Suprapubic skin (tissue), 4 donors: ENCODE results near the gene INSL3. TPM values are rescaled to one million over a fixed set of nuclear protein-coding genes. Genes with fewer than 3 reads are reported as not detected.

Source experiments
- DNase-seq, 2 donors: peaks; one replicate each; pipeline ENCODE4 v3.0.0-alpha.2; 2019; ENCODE audit warnings: low spot score in 2 of 2
- H3K27ac ChIP-seq: fragments of 200-600 bp; sonication (generic); one replicate; pipeline ENCODE4 v1.5.1; 2019
- H3K27me3 ChIP-seq: fragments of 200-600 bp; sonication (generic); one replicate; pipeline ENCODE4 v1.5.1; 2019
- H3K36me3 ChIP-seq: fragments of 200-600 bp; sonication (generic); one replicate; pipeline ENCODE4 v1.5.1; 2019
- H3K4me1 ChIP-seq: fragments of 200-600 bp; sonication (generic); one replicate; pipeline ENCODE4 v1.5.1; 2019
- H3K4me3 ChIP-seq: fragments of 200-600 bp; sonication (generic); one replicate; pipeline ENCODE4 v1.5.1; 2019; ENCODE audit warnings: mild to moderate bottlenecking
- H3K9me3 ChIP-seq: fragments of 200-600 bp; sonication (generic); one replicate; pipeline ENCODE4 v1.5.1; 2019
- CTCF ChIP-seq, 2 donors: fragments of 200-600 bp in 1 of 2; fragments of 450-650 bp in 1 of 2; sonication (generic) in 1 of 2; IDR thresholded peaks; one replicate each; pipeline ENCODE4 v1.5.1; 2016 to 2019; ENCODE audit warnings: antibody characterized with exemption in 2 of 2, mild to moderate bottlenecking in 1 of 2, moderate library complexity in 1 of 2
- EP300 ChIP-seq: sonication (generic); formaldehyde crosslinking; IDR thresholded peaks from one replicate; pipeline ENCODE4 v1.6.1; 2017; ENCODE audit warnings: antibody characterized with exemption
- POLR2A ChIP-seq, 2 donors: fragments of 450-650 bp; IDR thresholded peaks; one replicate each; pipeline ENCODE4 v1.6.1; 2017; ENCODE audit warnings: antibody characterized with exemption in 2 of 2, mild to moderate bottlenecking in 2 of 2, moderate library complexity in 2 of 2
- POLR2AphosphoS5 ChIP-seq, 3 donors: sonication (generic); formaldehyde crosslinking; IDR thresholded peaks; one replicate each; pipeline ENCODE4 v1.6.1; 2017; ENCODE audit warnings: antibody characterized with exemption in 3 of 3
- WGBS: methylation state at CpG from one replicate; pipeline ENCODE4 v1.1.5; 2018; 5-methylcytosine and 5-hydroxymethylcytosine counted together
- total RNA-seq, 4 donors: library from RNA; depleted of rRNA; stranded (reverse); fragments of >200 nt; gene quantifications; one replicate each; pipeline ENCODE4 v1.1.0, GENCODE V29; 2016

Gene INSL3
- total RNA-seq, 4 donors from 2014 or later = not detected

- DNase-seq = peak in 1 of 2 donors; percentile 77
These were observed 20.7 kb upstream of the INSL3 start for GRCh38 chr19:17841810-17842662.

GRCh38 chr19:17841371-17841809, 20.1 kb upstream of the INSL3 start:
- Histone ChIP-seq H3K27ac (no peak overlapping the region), H3K27me3 (peaks cover 20% of the 10 kb centered on the region), H3K9me3 (no peaks in the 10 kb centered on the region), H3K4me1 (peaks cover 14% of the 10 kb centered on the region), H3K36me3 (peaks cover 4% of the 10 kb centered on the region), H3K4me3 (peak overlapping the region; percentile 26)
- TF ChIP-seq CTCF (IDR thresholded peaks at IDR 0.05) = no peak
- TF ChIP-seq EP300 = no peak
- no peak for TF ChIP-seq POLR2A (IDR thresholded peaks at IDR 0.05)
- no peak for TF ChIP-seq POLR2AphosphoS5 (IDR thresholded peaks at IDR 0.05)
- 44% methylated on average over 15 of the region's 30 CpGs for WGBS
- DNase-seq = peak in 1 of 2 donors; percentile 61

More at GRCh38 chr19:17841810-17842662, 20.7 kb upstream of the INSL3 start:
- no peak overlapping the region for H3K27ac ChIP-seq
- no peak for TF ChIP-seq POLR2A (IDR thresholded peaks at IDR 0.05)
- TF ChIP-seq EP300 = no peak
- TF ChIP-seq CTCF (IDR thresholded peaks at IDR 0.05) = no peak
- no peak for TF ChIP-seq POLR2AphosphoS5 (IDR thresholded peaks at IDR 0.05)
- H3K36me3 ChIP-seq = peaks cover 4% of the 10 kb centered on the region
- peaks cover 15% of the 10 kb centered on the region for H3K4me1 ChIP-seq
- WGBS = 18% methylated on average over 32 of the region's 56 CpGs
- peaks cover 20% of the 10 kb centered on the region for H3K27me3 ChIP-seq
- peak overlapping the region; percentile 26 for H3K4me3 ChIP-seq
- no peaks in the 10 kb centered on the region for H3K9me3 ChIP-seq

- TF ChIP-seq CTCF (IDR thresholded peaks at IDR 0.05) = no peak
- TF ChIP-seq POLR2AphosphoS5 (IDR thresholded peaks at IDR 0.05) = no peak
- TF ChIP-seq EP300 = no peak
- TF ChIP-seq POLR2A (IDR thresholded peaks at IDR 0.05) = no peak
- peaks cover 14% of the 10 kb centered on the region for H3K4me1 ChIP-seq
- H3K27me3 ChIP-seq = peaks cover 20% of the 10 kb centered on the region
- H3K9me3 ChIP-seq = no peaks in the 10 kb centered on the region
- peaks cover 4% of the 10 kb centered on the region for H3K36me3 ChIP-seq
- no peak overlapping the region for H3K27ac ChIP-seq
- H3K4me3 ChIP-seq = no peak overlapping the region
- DNase-seq = no peak
- 90% methylated on average over 6 of the region's 6 CpGs for WGBS
These were observed 18.7 kb upstream of the INSL3 start for GRCh38 chr19:17840019-17840418.

- DNase-seq = no peak
These were observed 16.7 kb upstream of the INSL3 start for GRCh38 chr19:17837972-17838371.

GRCh38 chr19:17836530-17836929, 15.2 kb upstream of the INSL3 start:
- Histone ChIP-seq H3K27me3 (peaks cover 7% of the 10 kb centered on the region), H3K4me1 (peaks cover 2% of the 10 kb centered on the region), H3K9me3 (no peaks in the 10 kb centered on the region), H3K27ac (no peak overlapping the region), H3K4me3 (no peak overlapping the region), H3K36me3 (peaks cover 4% of the 10 kb centered on the region)
- 69% methylated on average over 4 of the region's 4 CpGs for WGBS
- TF ChIP-seq CTCF (IDR thresholded peaks at IDR 0.05) (no peak), POLR2A (IDR thresholded peaks at IDR 0.05) (no peak), POLR2AphosphoS5 (IDR thresholded peaks at IDR 0.05) (no peak), EP300 (no peak)
- no peak for DNase-seq

More at GRCh38 chr19:17837972-17838371, 16.7 kb upstream of the INSL3 start:
- Histone ChIP-seq H3K27me3 (peaks cover 19% of the 10 kb centered on the region), H3K4me3 (no peak overlapping the region), H3K4me1 (peaks cover 14% of the 10 kb centered on the region), H3K9me3 (no peaks in the 10 kb centered on the region), H3K27ac (no peak overlapping the region), H3K36me3 (peaks cover 4% of the 10 kb centered on the region)
- TF ChIP-seq EP300 (no peak), POLR2A (IDR thresholded peaks at IDR 0.05) (no peak)
- WGBS = 96% methylated on average over 7 of the region's 7 CpGs
